Chondrocyte (in vitro differentiated cells): Measurements from ENCODE around the gene TMOD3. TPM values are rescaled to one million over a fixed set of nuclear protein-coding genes. Genes with fewer than 3 reads are reported as not detected.

ENCODE experiments used
- DNase-seq: peaks from one replicate; pipeline ENCODE4 v3.0.0; 2021; ENCODE audit warnings: mixed read lengths, low spot score
- H3K27ac Mint-ChIP-seq: one replicate; pipeline ENCODE4 v1.8.0; 2021; ENCODE audit warnings: mild to moderate bottlenecking, moderate library complexity, mixed read lengths; ENCODE audit not compliant: unreplicated experiment
- H3K27me3 Mint-ChIP-seq: 2 replicates; pipeline ENCODE4 v1.8.0; 2021; ENCODE audit warnings: low read depth, mixed read lengths
- H3K36me3 Mint-ChIP-seq: 2 replicates; pipeline ENCODE4 v1.8.0; 2021; ENCODE audit warnings: low read depth, mixed read lengths
- H3K4me1 Mint-ChIP-seq: 2 replicates; pipeline ENCODE4 v1.8.0; 2021; ENCODE audit warnings: low read depth, mild to moderate bottlenecking, mixed read lengths
- H3K4me3 Mint-ChIP-seq: one replicate; pipeline ENCODE4 v1.8.0; 2021; ENCODE audit warnings: mild to moderate bottlenecking, moderate library complexity, mixed read lengths; ENCODE audit not compliant: unreplicated experiment
- H3K9me3 Mint-ChIP-seq: 2 replicates; pipeline ENCODE4 v1.8.0; 2021; ENCODE audit warnings: low read depth, mixed read lengths
- total RNA-seq: library from RNA; stranded (reverse); gene quantifications from 3 replicates; pipeline ENCODE4 v1.2.1, GENCODE V29; 2021
- TF ChIP-seq, protein P1 (sequence below): fragments of 200-600 bp; sonication (generic); IDR thresholded peaks from 2 replicates; pipeline ENCODE4 v1.5.0; 2021; ENCODE audit warnings: antibody characterized with exemption, mild to moderate bottlenecking, moderate library complexity

The TMOD3 gene
- total RNA-seq, 1 donor from 2014 or later: 44.3 TPM

DNA sequence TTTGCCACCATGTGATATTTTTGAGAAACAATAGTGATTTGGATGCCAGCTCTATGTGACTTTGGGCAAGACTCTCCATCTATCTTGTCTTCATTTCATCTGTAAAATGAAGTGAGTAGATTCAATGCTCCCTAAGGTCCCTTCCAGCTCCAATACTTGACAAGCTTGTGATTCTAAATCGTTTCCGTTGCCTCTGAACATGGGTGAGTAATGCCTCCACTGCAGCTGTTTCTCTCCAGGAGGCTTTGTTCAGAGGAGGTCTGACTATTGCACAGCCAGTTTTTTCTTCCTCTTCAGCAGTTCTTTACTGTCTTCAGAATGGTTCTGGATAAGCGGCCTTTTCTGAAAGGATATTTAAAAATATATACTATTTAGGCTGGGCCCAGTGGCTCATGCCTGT is 14.8 kb upstream of the TMOD3 start:
- peaks cover 2% of the 10 kb centered on the region for H3K4me1 Mint-ChIP-seq
- TF ChIP-seq, protein P1, sequence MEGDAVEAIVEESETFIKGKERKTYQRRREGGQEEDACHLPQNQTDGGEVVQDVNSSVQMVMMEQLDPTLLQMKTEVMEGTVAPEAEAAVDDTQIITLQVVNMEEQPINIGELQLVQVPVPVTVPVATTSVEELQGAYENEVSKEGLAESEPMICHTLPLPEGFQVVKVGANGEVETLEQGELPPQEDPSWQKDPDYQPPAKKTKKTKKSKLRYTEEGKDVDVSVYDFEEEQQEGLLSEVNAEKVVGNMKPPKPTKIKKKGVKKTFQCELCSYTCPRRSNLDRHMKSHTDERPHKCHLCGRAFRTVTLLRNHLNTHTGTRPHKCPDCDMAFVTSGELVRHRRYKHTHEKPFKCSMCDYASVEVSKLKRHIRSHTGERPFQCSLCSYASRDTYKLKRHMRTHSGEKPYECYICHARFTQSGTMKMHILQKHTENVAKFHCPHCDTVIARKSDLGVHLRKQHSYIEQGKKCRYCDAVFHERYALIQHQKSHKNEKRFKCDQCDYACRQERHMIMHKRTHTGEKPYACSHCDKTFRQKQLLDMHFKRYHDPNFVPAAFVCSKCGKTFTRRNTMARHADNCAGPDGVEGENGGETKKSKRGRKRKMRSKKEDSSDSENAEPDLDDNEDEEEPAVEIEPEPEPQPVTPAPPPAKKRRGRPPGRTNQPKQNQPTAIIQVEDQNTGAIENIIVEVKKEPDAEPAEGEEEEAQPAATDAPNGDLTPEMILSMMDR: no peak
- H3K36me3 Mint-ChIP-seq: peaks cover 4% of the 10 kb centered on the region
- peak overlapping the region; percentile 27 for H3K27ac Mint-ChIP-seq
- H3K27me3 Mint-ChIP-seq: no peaks in the 10 kb centered on the region
- DNase-seq: no peak
- H3K9me3 Mint-ChIP-seq: peaks cover 1% of the 10 kb centered on the region
- no peak overlapping the region for H3K4me3 Mint-ChIP-seq

- no peak overlapping the region for H3K27ac Mint-ChIP-seq
- H3K9me3 Mint-ChIP-seq: peaks cover 15% of the 10 kb centered on the region
- peaks cover 13% of the 10 kb centered on the region for H3K36me3 Mint-ChIP-seq
- no peak overlapping the region for H3K4me3 Mint-ChIP-seq
- peaks cover 2% of the 10 kb centered on the region for H3K4me1 Mint-ChIP-seq
- TF ChIP-seq, protein P1: no peak
- DNase-seq: no peak
- no peaks in the 10 kb centered on the region for H3K27me3 Mint-ChIP-seq
Observed at GRCh38 chr15:51816611-51817010, 12.8 kb upstream of the TMOD3 start.

DNA sequence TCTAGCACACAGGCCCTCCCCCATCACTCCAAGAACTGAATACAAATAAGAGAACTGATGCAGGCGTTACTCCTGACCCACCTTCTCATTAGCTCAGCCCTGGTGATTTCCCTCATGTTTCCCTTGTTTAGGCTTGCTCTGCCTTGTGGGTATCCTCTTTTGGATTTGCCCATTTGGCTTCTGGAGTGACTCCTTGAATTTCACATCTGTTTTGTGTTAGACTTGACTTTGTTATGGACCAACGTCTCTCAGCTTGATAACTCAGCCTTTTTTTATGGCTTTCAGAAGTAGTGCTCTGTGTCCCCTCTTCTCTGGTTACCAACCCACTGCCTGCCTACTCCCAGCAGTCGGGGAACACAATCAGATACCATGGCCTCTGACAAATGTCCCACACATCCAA is 11.3 kb upstream of the TMOD3 start:
- TF ChIP-seq, protein P1: no peak
- no peak overlapping the region for H3K27ac Mint-ChIP-seq

GRCh38 chr15:51825698-51826097 is 3.8 kb upstream of the TMOD3 start:
- DNase-seq: no peak
- H3K27me3 Mint-ChIP-seq: no peaks in the 10 kb centered on the region
- H3K4me1 Mint-ChIP-seq: peaks cover 13% of the 10 kb centered on the region
- TF ChIP-seq, protein P1: no peak
- no peak overlapping the region for H3K4me3 Mint-ChIP-seq
- H3K36me3 Mint-ChIP-seq: peaks cover 8% of the 10 kb centered on the region
- H3K9me3 Mint-ChIP-seq: peaks cover 11% of the 10 kb centered on the region
- H3K27ac Mint-ChIP-seq: no peak overlapping the region

More for the DNA sequence above, 11.3 kb upstream of the TMOD3 start:
- Mint-ChIP-seq H3K9me3 (peaks cover 17% of the 10 kb centered on the region), H3K36me3 (peaks cover 15% of the 10 kb centered on the region), H3K4me1 (peaks cover 2% of the 10 kb centered on the region), H3K27me3 (no peaks in the 10 kb centered on the region), H3K4me3 (no peak overlapping the region)
- no peak for DNase-seq

GRCh38 chr15:51828621-51829375 is 655 bp upstream of the TMOD3 start:
- peaks cover 43% of the 10 kb centered on the region for H3K4me1 Mint-ChIP-seq
- peak overlapping the region; percentile 86 for H3K4me3 Mint-ChIP-seq
- no peaks in the 10 kb centered on the region for H3K27me3 Mint-ChIP-seq
- TF ChIP-seq, protein P1: no peak
- H3K27ac Mint-ChIP-seq: peak overlapping the region; percentile 90
- no peaks in the 10 kb centered on the region for H3K9me3 Mint-ChIP-seq
- no peak for DNase-seq
- H3K36me3 Mint-ChIP-seq: no peaks in the 10 kb centered on the region
